ENCODE measurements around the gene UBE2L5. TPM values are rescaled to one million over a fixed set of nuclear protein-coding genes. Genes with fewer than 3 reads are reported as not detected.

Gene UBE2L5
- total and polyA plus RNA-seq, 2 donors (not counting 3 experiments of a cell fraction or from before 2014, with no cell fraction given) = not detected

DNA sequence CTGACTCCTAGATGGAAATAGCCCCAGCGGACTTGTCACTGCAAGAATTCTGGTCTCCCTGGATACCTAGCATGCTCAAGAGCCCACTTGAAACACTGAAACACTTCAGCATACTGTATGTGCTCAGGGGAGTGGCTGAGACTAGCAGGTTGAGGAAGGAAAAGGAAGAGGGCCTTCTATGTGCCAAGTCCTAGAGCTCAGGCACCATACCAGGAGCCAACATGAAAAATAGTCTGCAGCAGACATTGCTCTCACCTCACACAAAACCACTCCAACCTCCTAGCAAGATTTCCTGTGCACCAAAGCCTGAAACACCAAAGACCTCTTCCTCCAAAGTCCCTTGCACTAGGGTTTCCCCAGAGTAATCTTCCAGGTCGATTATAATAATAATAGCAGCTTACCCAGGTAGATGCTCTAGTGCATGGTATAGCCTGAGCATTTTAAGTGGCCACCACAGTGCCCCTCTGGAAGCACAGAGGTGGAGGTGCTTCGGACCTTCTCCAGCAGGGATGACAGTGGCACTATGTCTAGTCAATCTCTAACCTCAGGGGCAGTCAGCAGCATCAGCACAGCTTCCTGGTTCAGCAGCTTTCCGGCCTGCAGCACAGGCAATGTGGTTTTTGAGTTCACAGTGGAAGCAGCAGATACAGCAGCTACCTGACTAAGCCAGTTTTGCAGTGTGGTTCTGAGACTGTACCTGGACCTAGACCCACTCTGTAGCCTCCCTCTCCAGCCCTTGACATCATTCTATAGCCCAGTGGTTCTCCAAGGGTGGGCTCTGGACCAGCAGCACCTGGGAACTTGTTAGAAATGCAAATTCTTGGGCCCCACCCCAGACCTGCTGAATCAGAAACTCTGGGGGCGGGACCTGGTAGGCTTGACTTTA, 45.6 kb upstream of the UBE2L5 start:
- dilution Hi-C loops (cut with MboI; ENCODE audit: extremely low pct_ligation_motif_present, low sequenced_read_pairs) (no loop called here), intact Hi-C loops (cut with micrococcal nuclease) (no loop called here)
- Histone ChIP-seq H3K27ac (ENCODE audit: insufficient read depth, low read depth, low read length) (no peak overlapping the region), H3K9me1 (replicated peaks; ENCODE audit: control insufficient read depth, extremely low read depth, insufficient read depth, low read length) (no peaks in the 10 kb centered on the region), H3K9ac (replicated peaks; ENCODE audit: extremely low read depth, insufficient read depth, low read length) (no peak overlapping the region), H2AFZ (ENCODE audit: low read depth, low read length) (no peak overlapping the region), H3K4me3 (replicated peaks in 1 of 3; ENCODE audit: insufficient read depth in 1 of 3, low read depth in 1 of 3, low read length in 3 of 3) (no peak overlapping the region), H3K9me3 (replicated peaks; ENCODE audit: control insufficient read depth, insufficient read depth, low read length) (no peaks in the 10 kb centered on the region), H3K27me3 (ENCODE audit: control insufficient read depth in 2 of 2, insufficient read depth in 2 of 2, low read length in 2 of 2) (peaks cover 2 to 10% of the 10 kb centered on the region in 2 experiments), H3K36me3 (ENCODE audit: control insufficient read depth in 2 of 2, extremely low read depth in 1 of 2, insufficient read depth in 2 of 2, low read length in 2 of 2) (no peaks in the 10 kb centered on the region), H3K79me2 (ENCODE audit: control insufficient read depth, insufficient read depth, low read length) (no peaks in the 10 kb centered on the region), H3K4me2 (ENCODE audit: insufficient read depth, low read length) (no peak overlapping the region), H4K20me1 (replicated peaks; ENCODE audit: control insufficient read depth, extremely low read depth, insufficient read depth, low read length) (no peaks in the 10 kb centered on the region), H3K4me1 (ENCODE audit: control insufficient read depth, extremely low read depth, insufficient read depth, low read length) (no peaks in the 10 kb centered on the region)
- FAIRE-seq (no peak), DNase-seq (ENCODE audit: low read depth, low spot score) (no peak)
- no peak for TF ChIP-seq POLR2A (IDR thresholded peaks at IDR 0.05; ENCODE audit: low read depth, low read length)
- TF ChIP-seq JUN (IDR thresholded peaks at IDR 0.05; ENCODE audit: borderline replicate concordance, insufficient read depth, insufficient read length, low read depth) = no peak
- no peak for TF ChIP-seq FOS (IDR thresholded peaks at IDR 0.05; ENCODE audit: borderline replicate concordance, insufficient read depth, low read length)
- TF ChIP-seq, protein P1, sequence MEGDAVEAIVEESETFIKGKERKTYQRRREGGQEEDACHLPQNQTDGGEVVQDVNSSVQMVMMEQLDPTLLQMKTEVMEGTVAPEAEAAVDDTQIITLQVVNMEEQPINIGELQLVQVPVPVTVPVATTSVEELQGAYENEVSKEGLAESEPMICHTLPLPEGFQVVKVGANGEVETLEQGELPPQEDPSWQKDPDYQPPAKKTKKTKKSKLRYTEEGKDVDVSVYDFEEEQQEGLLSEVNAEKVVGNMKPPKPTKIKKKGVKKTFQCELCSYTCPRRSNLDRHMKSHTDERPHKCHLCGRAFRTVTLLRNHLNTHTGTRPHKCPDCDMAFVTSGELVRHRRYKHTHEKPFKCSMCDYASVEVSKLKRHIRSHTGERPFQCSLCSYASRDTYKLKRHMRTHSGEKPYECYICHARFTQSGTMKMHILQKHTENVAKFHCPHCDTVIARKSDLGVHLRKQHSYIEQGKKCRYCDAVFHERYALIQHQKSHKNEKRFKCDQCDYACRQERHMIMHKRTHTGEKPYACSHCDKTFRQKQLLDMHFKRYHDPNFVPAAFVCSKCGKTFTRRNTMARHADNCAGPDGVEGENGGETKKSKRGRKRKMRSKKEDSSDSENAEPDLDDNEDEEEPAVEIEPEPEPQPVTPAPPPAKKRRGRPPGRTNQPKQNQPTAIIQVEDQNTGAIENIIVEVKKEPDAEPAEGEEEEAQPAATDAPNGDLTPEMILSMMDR (IDR thresholded peaks at IDR 0.05; ENCODE audit: extremely low read depth in 1 of 2, insufficient read depth in 1 of 2, low read depth in 1 of 2, low read length in 2 of 2) = no peak
- TF ChIP-seq GATA2 (IDR thresholded peaks at IDR 0.05; ENCODE audit: insufficient read depth, insufficient read length, low read depth, low read length) = no peak
- TF ChIP-seq, protein P2, sequence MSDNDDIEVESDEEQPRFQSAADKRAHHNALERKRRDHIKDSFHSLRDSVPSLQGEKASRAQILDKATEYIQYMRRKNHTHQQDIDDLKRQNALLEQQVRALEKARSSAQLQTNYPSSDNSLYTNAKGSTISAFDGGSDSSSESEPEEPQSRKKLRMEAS (IDR thresholded peaks at IDR 0.05; ENCODE audit: insufficient read depth, insufficient read length) = no peak
- no peak for TF ChIP-seq POLR2AphosphoS5 (IDR thresholded peaks at IDR 0.05; ENCODE audit: insufficient read depth, low read depth, low read length)
- TF ChIP-seq EZH2 (IDR thresholded peaks at IDR 0.05; ENCODE audit: borderline replicate concordance, low read depth, low read length, severe bottlenecking) = no peak
- TF ChIP-seq MYC (IDR thresholded peaks at IDR 0.05; ENCODE audit: low read depth, low read length) = no peak
- BruUV-seq (replicated peaks) = no TSS peak
- ChIA-PET POLR2A (no interaction called here), CTCF (no interaction called here)

Data from endothelial cell of umbilical vein (primary cell).